Caco-2 (cell line): ENCODE measurements around the gene SPANXN1. TPM values are rescaled to one million over a fixed set of nuclear protein-coding genes. Genes with fewer than 3 reads are reported as not detected.
A peak's percentile ranks its signal among the peaks of the same experiment; 100 is the strongest.
"Not testable (repeated sequence)": the region's sequence is repeated elsewhere in the genome, so short reads cannot be mapped to it uniquely, and the experiment has no call there.

Source experiments
- Bru-seq: library from RNA; stranded (reverse); fragments of 400-500 nt; gene quantifications from one replicate; lab custom pipeline; 2021; lab: Mats Ljungman, UMichigan
- BruChase-seq, 2 experiments: library from RNA; stranded (reverse); fragments of 400-500 nt; gene quantifications; one replicate each; lab custom pipeline; 2021; lab: Mats Ljungman, UMichigan
- BruUV-seq: library from RNA; stranded (reverse); fragments of 400-500 nt; replicated peaks from 2 replicates; lab custom pipeline; 2021; lab: Mats Ljungman, UMichigan
- CTCF ChIA-PET: fragments of 300-600 bp; sonication (Branson Sonifier 250); formaldehyde crosslinking; loops from one replicate; lab custom pipeline; 2022; ENCODE audit warnings: antibody characterized with exemption; lab: Charles Lee
- POLR2A ChIA-PET: fragments of 300-600 bp; sonication (Branson Sonifier 250); formaldehyde crosslinking; loops from one replicate; lab custom pipeline; 2022; ENCODE audit warnings: antibody characterized with exemption; lab: Charles Lee
- DNase-seq, 2 experiments: peaks; one replicate each; pipeline versions ENCODE4 v3.0.0 to v3.0.0-alpha.2; 2020 to 2022
- H3K27me3 ChIP-seq: replicated peaks from 2 replicates; pipeline ENCODE4 v1.6.0; 2011; ENCODE audit warnings: low read length; ENCODE audit not compliant: control insufficient read depth, insufficient read depth
- H3K36me3 ChIP-seq: 2 replicates; pipeline ENCODE4 v1.5.1; 2011; ENCODE audit warnings: low read length; ENCODE audit not compliant: control insufficient read depth, insufficient read depth
- H3K4me1 ChIP-seq: fragments of 250-450 bp; sonication (Bioruptor Pico); 2 replicates; pipeline ENCODE4 v1.5.1; 2020; ENCODE audit warnings: mild to moderate bottlenecking
- H3K4me3 ChIP-seq: 2 replicates; pipeline ENCODE4 v1.5.1; 2011; ENCODE audit warnings: low read depth, mild to moderate bottlenecking, control low read depth, low read length
- H3K9me3 ChIP-seq: fragments of 250-450 bp; sonication (Bioruptor Pico); 2 replicates; pipeline ENCODE4 v1.5.1; 2020; ENCODE audit warnings: mild to moderate bottlenecking, moderate library complexity
- H3K27ac Mint-ChIP-seq: one replicate; pipeline ENCODE4 v1.8.0; 2022; ENCODE audit warnings: mixed read lengths; ENCODE audit not compliant: unreplicated experiment
- H3K27me3 Mint-ChIP-seq: one replicate; pipeline ENCODE4 v1.8.0; 2022; ENCODE audit warnings: mixed read lengths; ENCODE audit not compliant: insufficient read depth, unreplicated experiment
- H3K36me3 Mint-ChIP-seq: one replicate; pipeline ENCODE4 v1.8.0; 2022; ENCODE audit warnings: mild to moderate bottlenecking, mixed read lengths; ENCODE audit not compliant: insufficient read depth, unreplicated experiment
- H3K4me1 Mint-ChIP-seq: one replicate; pipeline ENCODE4 v1.8.0; 2022; ENCODE audit warnings: low read depth, mixed read lengths; ENCODE audit not compliant: unreplicated experiment
- H3K4me3 Mint-ChIP-seq: one replicate; pipeline ENCODE4 v1.8.0; 2022; ENCODE audit warnings: mild to moderate bottlenecking, moderate library complexity, mixed read lengths; ENCODE audit not compliant: unreplicated experiment
- H3K9me3 Mint-ChIP-seq: one replicate; pipeline ENCODE4 v1.8.0; 2022; ENCODE audit warnings: mixed read lengths; ENCODE audit not compliant: unreplicated experiment
- intact Hi-C: fragments of 100-400 bp; cut with micrococcal nuclease; formaldehyde crosslinking; loops from one replicate; pipeline ENCODE4 v1.10.0; 2022; ENCODE audit not compliant: unreplicated experiment
- long read RNA-seq: library from polyadenylated mRNA; stranded (forward); transcript quantifications from one replicate; pipeline ENCODE4 v2.0.0, GENCODE V29; 2022
- total RNA-seq: library from RNA; stranded (reverse); gene quantifications from 2 replicates; pipeline ENCODE4 v1.2.3, GENCODE V29; 2022
- TF ChIP-seq, protein P1 (sequence below), 2 experiments: fragments of 200-600 bp in 1 of 2; IDR thresholded peaks; 1 replicate in 1 of 2; 2 replicates in 1 of 2; pipeline versions ENCODE4 v1.5.1 to v1.8.0; 2011 to 2022; ENCODE audit warnings: antibody characterized with exemption in 1 of 2, control low read depth in 1 of 2, inconsistent platforms in 1 of 2, low read depth in 1 of 2, low read length in 1 of 2, mild to moderate bottlenecking in 1 of 2, moderate library complexity in 1 of 2; ENCODE audit not compliant: insufficient read depth in 1 of 2, severe bottlenecking in 1 of 2, unreplicated experiment in 1 of 2

The SPANXN1 gene, protein sequence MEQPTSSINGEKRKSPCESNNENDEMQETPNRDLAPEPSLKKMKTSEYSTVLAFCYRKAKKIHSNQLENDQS
- not detected in 2 replicates for total RNA-seq
- Bru-seq, nascent RNA = not detected
- BruChase-seq, experiment 1, labeled RNA remaining after a 2-hour chase = not detected
- not detected for BruChase-seq, experiment 2, labeled RNA remaining after a 6-hour chase
- long read RNA-seq = 0 reads

DNA sequence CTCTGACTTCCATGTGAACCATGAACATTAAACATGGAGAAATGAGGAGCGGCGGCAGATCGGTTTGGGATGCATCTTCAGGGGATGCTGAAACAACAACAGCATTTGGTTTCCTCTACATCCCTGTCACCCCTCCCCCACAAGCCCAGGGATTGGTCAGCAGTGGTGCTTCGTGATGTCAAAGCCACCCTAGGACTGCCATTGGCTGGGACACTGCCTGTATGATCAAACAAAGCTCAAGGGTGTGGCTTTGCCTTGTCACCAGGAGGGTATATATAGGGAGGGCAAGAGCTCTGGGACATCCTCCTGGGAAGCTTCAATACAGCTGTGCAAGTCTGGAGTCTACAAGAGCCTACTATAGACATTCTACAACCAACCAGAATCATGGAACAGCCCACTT is at the start of gene SPANXN1:
TSS of gene SPANXN1 (plus strand) at position 301 of the 400 bp plus-strand sequence. CDS start at position 385, 84 bp downstream.
- POLR2A ChIA-PET, BruUV-seq, H3K36me3 ChIP-seq, H3K4me1 ChIP-seq, H3K36me3 Mint-ChIP-seq, intact Hi-C loops, CTCF ChIA-PET, H3K9me3 ChIP-seq, H3K4me1 Mint-ChIP-seq, H3K27ac Mint-ChIP-seq, H3K4me3 ChIP-seq, H3K27me3 Mint-ChIP-seq, H3K4me3 Mint-ChIP-seq, DNase-seq, H3K27me3 ChIP-seq, H3K9me3 Mint-ChIP-seq: not testable (repeated sequence)

DNA sequence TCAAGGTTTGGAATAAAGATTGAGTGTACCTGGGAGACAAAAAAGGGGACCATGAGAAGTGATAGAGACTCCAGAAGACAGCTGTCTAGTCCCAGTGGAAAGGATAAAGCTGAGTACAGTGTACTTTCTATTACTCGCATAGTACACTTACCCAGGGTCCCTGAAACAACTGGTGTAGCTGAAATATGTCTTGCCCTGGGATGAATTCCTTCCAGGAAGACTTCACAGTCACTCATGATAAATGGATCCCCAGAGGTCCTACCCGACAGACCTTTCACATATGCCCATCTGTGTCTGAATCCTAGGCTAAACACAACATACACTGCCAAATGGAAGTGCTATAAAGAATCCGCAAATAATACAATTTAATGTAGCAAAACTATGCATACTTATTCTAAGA is 48.2 kb upstream of the SPANXN1 start:
- TF ChIP-seq, protein P1, sequence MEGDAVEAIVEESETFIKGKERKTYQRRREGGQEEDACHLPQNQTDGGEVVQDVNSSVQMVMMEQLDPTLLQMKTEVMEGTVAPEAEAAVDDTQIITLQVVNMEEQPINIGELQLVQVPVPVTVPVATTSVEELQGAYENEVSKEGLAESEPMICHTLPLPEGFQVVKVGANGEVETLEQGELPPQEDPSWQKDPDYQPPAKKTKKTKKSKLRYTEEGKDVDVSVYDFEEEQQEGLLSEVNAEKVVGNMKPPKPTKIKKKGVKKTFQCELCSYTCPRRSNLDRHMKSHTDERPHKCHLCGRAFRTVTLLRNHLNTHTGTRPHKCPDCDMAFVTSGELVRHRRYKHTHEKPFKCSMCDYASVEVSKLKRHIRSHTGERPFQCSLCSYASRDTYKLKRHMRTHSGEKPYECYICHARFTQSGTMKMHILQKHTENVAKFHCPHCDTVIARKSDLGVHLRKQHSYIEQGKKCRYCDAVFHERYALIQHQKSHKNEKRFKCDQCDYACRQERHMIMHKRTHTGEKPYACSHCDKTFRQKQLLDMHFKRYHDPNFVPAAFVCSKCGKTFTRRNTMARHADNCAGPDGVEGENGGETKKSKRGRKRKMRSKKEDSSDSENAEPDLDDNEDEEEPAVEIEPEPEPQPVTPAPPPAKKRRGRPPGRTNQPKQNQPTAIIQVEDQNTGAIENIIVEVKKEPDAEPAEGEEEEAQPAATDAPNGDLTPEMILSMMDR (IDR thresholded peaks at IDR 0.05; ENCODE audit: insufficient read depth in 1 of 2, low read depth in 1 of 2, low read length in 1 of 2, severe bottlenecking in 1 of 2, unreplicated experiment in 1 of 2) = no peak
- H3K36me3 Mint-ChIP-seq = no peaks in the 10 kb centered on the region
- H3K36me3 ChIP-seq = no peaks in the 10 kb centered on the region
- no peak for DNase-seq
- H3K4me1 ChIP-seq = no peaks in the 10 kb centered on the region
- ChIA-PET POLR2A (no interaction called here), CTCF (no interaction called here)
- H3K4me3 ChIP-seq = no peak overlapping the region
- H3K27ac Mint-ChIP-seq = no peak overlapping the region
- H3K4me3 Mint-ChIP-seq = no peak overlapping the region
- no peaks in the 10 kb centered on the region for H3K4me1 Mint-ChIP-seq
- no TSS peak for BruUV-seq
- no peaks in the 10 kb centered on the region for H3K27me3 Mint-ChIP-seq
- intact Hi-C loops = no loop called here
- H3K9me3 ChIP-seq = no peaks in the 10 kb centered on the region
- no peaks in the 10 kb centered on the region for H3K27me3 ChIP-seq
- no peaks in the 10 kb centered on the region for H3K9me3 Mint-ChIP-seq

DNA sequence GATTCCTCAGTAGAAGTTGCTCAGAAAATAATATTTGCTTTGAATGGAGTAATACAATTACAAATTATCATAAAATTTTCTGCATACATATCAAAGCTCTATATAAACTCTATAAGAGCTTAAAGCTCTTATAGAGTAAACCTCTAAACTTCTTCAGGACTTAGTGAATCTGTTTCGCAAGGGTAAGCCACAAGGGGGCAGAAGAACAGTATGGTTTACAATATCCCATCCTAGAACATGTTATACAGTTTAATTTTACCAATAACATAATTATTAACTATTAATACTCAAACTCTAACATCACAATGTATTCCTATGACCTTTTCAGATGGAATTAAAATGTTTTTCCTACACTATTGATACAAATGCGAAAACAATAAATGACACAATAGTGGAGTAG is 33.8 kb upstream of the SPANXN1 start:
- no peaks in the 10 kb centered on the region for H3K9me3 Mint-ChIP-seq
- no peak overlapping the region for H3K27ac Mint-ChIP-seq

More for the DNA sequence above, 33.8 kb upstream of the SPANXN1 start:
- BruUV-seq = no TSS peak
- no peaks in the 10 kb centered on the region for H3K36me3 ChIP-seq
- H3K27me3 Mint-ChIP-seq = no peaks in the 10 kb centered on the region
- ChIA-PET CTCF (no interaction called here), POLR2A (no interaction called here)
- intact Hi-C loops = no loop called here
- no peaks in the 10 kb centered on the region for H3K9me3 ChIP-seq
- no peak overlapping the region for H3K4me3 Mint-ChIP-seq
- peak in 1 of 2 experiments; percentile 0 for DNase-seq
- H3K4me3 ChIP-seq = no peak overlapping the region
- H3K27me3 ChIP-seq = no peaks in the 10 kb centered on the region
- no peaks in the 10 kb centered on the region for H3K4me1 ChIP-seq
- no peaks in the 10 kb centered on the region for H3K36me3 Mint-ChIP-seq
- H3K4me1 Mint-ChIP-seq = no peaks in the 10 kb centered on the region
- TF ChIP-seq, protein P1 (IDR thresholded peaks at IDR 0.05; ENCODE audit: insufficient read depth in 1 of 2, low read depth in 1 of 2, low read length in 1 of 2, severe bottlenecking in 1 of 2, unreplicated experiment in 1 of 2) = no peak
